Measurements from ENCODE around the gene PYCR2.

DNA sequence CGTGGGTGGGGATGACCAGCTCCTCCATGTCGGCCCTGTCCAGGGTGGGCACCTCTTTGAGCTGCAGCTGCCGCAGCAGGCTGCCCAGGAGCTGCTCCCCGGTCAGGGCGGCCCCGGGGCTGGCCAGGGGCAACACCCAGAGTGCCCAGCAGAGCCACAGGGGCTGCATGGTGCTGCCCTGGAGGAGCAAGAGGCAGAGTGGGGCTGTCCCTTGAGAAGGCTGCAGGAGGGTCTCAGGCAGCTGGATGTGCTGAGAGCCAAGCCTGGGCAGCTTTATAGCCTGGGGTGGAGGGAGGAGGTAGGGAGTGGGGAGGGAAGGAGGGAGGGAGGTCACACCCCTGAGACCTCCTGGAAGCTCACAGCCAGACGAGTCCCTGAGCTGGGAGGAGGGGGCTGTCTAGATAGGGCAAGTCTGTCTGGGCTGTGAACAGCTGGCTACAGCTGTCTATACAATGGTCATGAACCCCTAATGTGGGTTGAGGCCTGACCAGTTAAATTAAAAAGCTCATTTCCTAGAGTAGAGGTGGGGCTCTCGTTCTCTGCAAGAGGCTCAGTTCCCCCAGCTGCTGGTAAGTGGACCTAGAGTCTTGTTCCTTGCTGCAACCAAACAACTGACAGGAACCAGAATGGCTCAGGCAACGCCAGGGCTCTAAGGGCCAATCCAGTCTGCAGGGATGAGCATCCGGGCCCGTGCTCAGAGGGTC, 35.0 kb downstream of the PYCR2 start, which contains the start of gene LEFTY1:
- TF ChIP-seq, protein P1, sequence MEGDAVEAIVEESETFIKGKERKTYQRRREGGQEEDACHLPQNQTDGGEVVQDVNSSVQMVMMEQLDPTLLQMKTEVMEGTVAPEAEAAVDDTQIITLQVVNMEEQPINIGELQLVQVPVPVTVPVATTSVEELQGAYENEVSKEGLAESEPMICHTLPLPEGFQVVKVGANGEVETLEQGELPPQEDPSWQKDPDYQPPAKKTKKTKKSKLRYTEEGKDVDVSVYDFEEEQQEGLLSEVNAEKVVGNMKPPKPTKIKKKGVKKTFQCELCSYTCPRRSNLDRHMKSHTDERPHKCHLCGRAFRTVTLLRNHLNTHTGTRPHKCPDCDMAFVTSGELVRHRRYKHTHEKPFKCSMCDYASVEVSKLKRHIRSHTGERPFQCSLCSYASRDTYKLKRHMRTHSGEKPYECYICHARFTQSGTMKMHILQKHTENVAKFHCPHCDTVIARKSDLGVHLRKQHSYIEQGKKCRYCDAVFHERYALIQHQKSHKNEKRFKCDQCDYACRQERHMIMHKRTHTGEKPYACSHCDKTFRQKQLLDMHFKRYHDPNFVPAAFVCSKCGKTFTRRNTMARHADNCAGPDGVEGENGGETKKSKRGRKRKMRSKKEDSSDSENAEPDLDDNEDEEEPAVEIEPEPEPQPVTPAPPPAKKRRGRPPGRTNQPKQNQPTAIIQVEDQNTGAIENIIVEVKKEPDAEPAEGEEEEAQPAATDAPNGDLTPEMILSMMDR (IDR thresholded peaks at IDR 0.05), result no peak
- no peak for TF ChIP-seq POLR2A (IDR thresholded peaks at IDR 0.05)
